K562 (cell line): ENCODE results near the gene RAP2C. TPM values are rescaled to one million over a fixed set of nuclear protein-coding genes. Genes with fewer than 3 reads are reported as not detected.

ENCODE experiments used
- BHLHE40 ChIP-seq: IDR thresholded peaks from 2 replicates; pipeline ENCODE4 v1.6.1; 2011; ENCODE audit warnings: low read length, improper control_type of control experiment
- CEBPB ChIP-seq: fragments of 450-650 bp; IDR thresholded peaks from 2 replicates; pipeline ENCODE4 v1.6.1; 2016; ENCODE audit warnings: missing genetic modification characterization, missing compliant biosample characterization
- CEBPG ChIP-seq, 3 experiments: fragments of 200-800 bp in 1 of 3; sonication (Bioruptor generic) in 1 of 3; sonication (generic) in 1 of 3; formaldehyde crosslinking in 1 of 3; IDR thresholded peaks in 2 of 3; conservative IDR thresholded peaks in 1 of 3; 2 replicates each; pipeline versions ENCODE4 v1.6.1 to v1.8.0; 2016 to 2022; ENCODE audit warnings: missing compliant biosample characterization in 2 of 3, missing genetic modification characterization in 2 of 3, mild to moderate bottlenecking in 1 of 3, missing genetic modification reagents in 1 of 3
- DACH1 ChIP-seq: fragments of 450-650 bp; IDR thresholded peaks from 2 replicates; pipeline ENCODE4 v1.6.1; 2018; ENCODE audit not compliant: partially characterized antibody
- ELF1 ChIP-seq: fragments of 200-800 bp; sonication (Bioruptor generic); IDR thresholded peaks from 2 replicates; pipeline ENCODE4 v1.6.1; 2016; ENCODE audit warnings: missing genetic modification characterization, missing compliant biosample characterization
- EP300 ChIP-seq: IDR thresholded peaks from 2 replicates; pipeline ENCODE4 v1.6.1; 2012; ENCODE audit warnings: low read length, improper control_type of control experiment
- PBX2 ChIP-seq, 2 experiments: IDR thresholded peaks in 1 of 2; conservative IDR thresholded peaks in 1 of 2; 2 replicates each; pipeline ENCODE4 v1.6.1; 2016; ENCODE audit warnings: low read depth in 2 of 2, mild to moderate bottlenecking in 1 of 2, missing compliant biosample characterization in 1 of 2, missing genetic modification characterization in 1 of 2, moderate library complexity in 1 of 2
- PHTF2 ChIP-seq: fragments of 250-450 bp; sonication (Bioruptor Pico); IDR thresholded peaks from 2 replicates; pipeline ENCODE4 v1.5.0; 2021; ENCODE audit warnings: mild to moderate bottlenecking
- RAD21 ChIP-seq, 2 experiments: fragments of 250-450 bp in 1 of 2; fragments of 450-650 bp in 1 of 2; sonication (Bioruptor Pico) in 1 of 2; formaldehyde crosslinking in 1 of 2; IDR thresholded peaks in 1 of 2; conservative IDR thresholded peaks in 1 of 2; 2 replicates each; pipeline versions ENCODE4 v1.4.0 to v1.8.0; 2020 to 2022; ENCODE audit warnings: mild to moderate bottlenecking in 2 of 2, moderate library complexity in 1 of 2
- REST ChIP-seq, 2 experiments: fragments of 450-650 bp; formaldehyde crosslinking in 1 of 2; IDR thresholded peaks; 2 replicates each; pipeline versions ENCODE4 v1.4.0 to v1.6.1; 2014 to 2020; ENCODE audit warnings: mild to moderate bottlenecking in 2 of 2, borderline replicate concordance in 1 of 2, low read depth in 1 of 2
- SRF ChIP-seq, 2 experiments: fragments of 250-450, 450-650 bp in 1 of 2; sonication (Bioruptor Pico) in 1 of 2; sonication (generic) in 1 of 2; formaldehyde crosslinking; IDR thresholded peaks; 2 replicates each; pipeline versions ENCODE4 v1.5.0 to v1.5.1; 2020 to 2022; ENCODE audit warnings: mild to moderate bottlenecking in 1 of 2, missing genetic modification reagents in 1 of 2
- ZBTB43 ChIP-seq: sonication (generic); formaldehyde crosslinking; IDR thresholded peaks from 2 replicates; pipeline ENCODE4 v1.8.0; 2023; ENCODE audit warnings: mild to moderate bottlenecking, missing genetic modification reagents
- ZNF12 ChIP-seq: sonication (generic); formaldehyde crosslinking; IDR thresholded peaks from 2 replicates; pipeline ENCODE4 v1.4.0; 2020; ENCODE audit warnings: mild to moderate bottlenecking, missing genetic modification reagents
- polyA plus RNA-seq, 8 experiments: library from polyadenylated mRNA; depleted of rRNA in 4 of 8; stranded (reverse) in 5 of 8; unstranded in 3 of 8; fragments of >200 nt; fragmentation: Nextera tagmentation in 2 of 8; fragmentation: Illumina TruSeq in 1 of 8; extraction: Ambion mirVana in 2 of 8; extraction: Trizol in 1 of 8; gene quantifications; 2 replicates each; pipeline versions ENCODE4 v1.2.1 to v1.2.3, GENCODE V29; 2011 to 2014; ENCODE audit warnings: inconsistent platforms in 1 of 8, missing spikeins in 1 of 8
- total RNA-seq, 7 experiments: library from RNA; depleted of rRNA in 6 of 7; stranded (reverse); fragments of >200 nt in 6 of 7; fragmentation: Illumina TruSeq in 2 of 7; extraction: Trizol in 2 of 7; gene quantifications; 2 replicates each; pipeline versions ENCODE4 v1.2.1 to v1.2.3, GENCODE V29; 2011 to 2021; ENCODE audit warnings: low replicate concordance in 1 of 7

RAP2C gene
- total and polyA plus RNA-seq, 9 of the 15 experiments (the other 6 are each of a cell fraction or from before 2014, with no cell fraction given), result 7.8 to 28.6 (median 18.6) TPM

- TF ChIP-seq CEBPG (CRISPR knock-in tag; IDR thresholded peaks at IDR 0.05), result no peak
- TF ChIP-seq CEBPG (tag; conservative IDR thresholded peaks at IDR 0.05 in 1 of 2, IDR thresholded peaks at IDR 0.05 in 1 of 2), result no peak
- TF ChIP-seq PHTF2 (CRISPR knock-in tag), result no peak
- TF ChIP-seq PBX2 (CRISPR knock-in tag; IDR thresholded peaks at IDR 0.05; ENCODE audit: low read depth), result no peak
- no peak; the same call in 1 of the 2 replicates for TF ChIP-seq PBX2 (tag; conservative IDR thresholded peaks at IDR 0.05; ENCODE audit: low read depth)
- TF ChIP-seq DACH1, result peak; percentile 62
- no peak for TF ChIP-seq EP300
- TF ChIP-seq BHLHE40, result peak; percentile 90
- peak; percentile 84 for TF ChIP-seq REST (IDR thresholded peaks at IDR 0.05; ENCODE audit: borderline replicate concordance)
- no peak for TF ChIP-seq REST (CRISPR knock-in tag; IDR thresholded peaks at IDR 0.05; ENCODE audit: low read depth)
- no peak for TF ChIP-seq SRF (CRISPR knock-in tag; IDR thresholded peaks at IDR 0.05)
- TF ChIP-seq CEBPB, result peak; percentile 59
- no peak for TF ChIP-seq ELF1 (tag)
- TF ChIP-seq ZNF12 (CRISPR knock-in tag), result no peak
- peak; percentile 67 to 71 for TF ChIP-seq RAD21 (CRISPR knock-in tag; conservative IDR thresholded peaks at IDR 0.05 in 1 of 2, IDR thresholded peaks at IDR 0.05 in 1 of 2)
- TF ChIP-seq ZBTB43 (CRISPR knock-in tag), result no peak
These were observed at the start of gene RAP2C (continued) for GRCh38 chrX:132219343-132219768.
